HPDE6-E6E7 (cell line): ENCODE measurements around the gene PMEPA1.

Source experiments
- DNase-seq: peaks from one replicate; pipeline ENCODE4 v3.0.0; 2011; ENCODE audit warnings: missing footprints; ENCODE audit errors: extremely low spot score

Gene PMEPA1

GRCh38 chr20:57677584-57677982, 32.2 kb downstream of the PMEPA1 start:
- no peak for DNase-seq

- DNase-seq = no peak
Observed at GRCh38 chr20:57676589-57677583, 32.9 kb downstream of the PMEPA1 start.

DNA sequence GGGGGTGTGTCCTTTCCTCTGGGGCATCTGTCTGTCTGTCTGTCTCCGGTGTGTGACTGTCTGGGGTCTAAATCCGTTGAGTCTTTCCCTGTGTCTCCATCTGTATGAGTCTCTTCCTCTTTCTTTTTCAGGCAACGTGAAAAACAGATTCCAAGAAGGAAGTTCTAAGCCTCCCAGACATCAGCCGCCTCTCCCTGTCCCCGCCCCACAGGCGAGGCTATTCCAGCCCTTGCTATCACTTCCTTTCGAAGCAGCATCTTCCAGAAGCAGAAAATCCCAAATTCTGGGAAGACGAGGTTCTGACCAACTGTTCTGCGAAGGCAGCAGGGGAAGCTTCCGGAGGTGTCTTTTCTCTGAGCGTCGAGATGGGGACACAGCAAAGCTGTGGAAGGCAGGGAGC, 34.0 kb downstream of the PMEPA1 start:
- no peak for DNase-seq

- no peak for DNase-seq
Observed at GRCh38 chr20:57672953-57673575, 36.8 kb downstream of the PMEPA1 start.

DNA sequence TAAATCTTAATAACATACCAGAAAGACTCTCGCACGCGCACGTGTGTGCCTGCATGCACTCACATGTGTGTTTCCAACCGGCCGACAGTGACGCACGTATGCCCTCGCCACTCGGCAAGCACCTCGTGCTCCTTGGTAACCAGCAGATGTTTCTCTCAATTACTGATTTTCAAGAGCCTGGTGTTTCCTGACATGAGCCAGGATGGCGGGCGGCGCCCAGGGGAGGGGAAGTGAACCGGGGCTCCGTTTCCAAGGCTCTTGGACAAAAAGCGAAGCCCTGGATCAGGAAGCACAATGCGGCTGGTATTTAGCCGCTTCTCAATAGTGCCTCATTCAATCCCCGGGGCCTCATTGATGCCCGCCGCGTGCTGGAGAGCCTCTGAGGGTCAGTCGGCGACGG, 37.7 kb downstream of the PMEPA1 start:
- no peak for DNase-seq

DNA sequence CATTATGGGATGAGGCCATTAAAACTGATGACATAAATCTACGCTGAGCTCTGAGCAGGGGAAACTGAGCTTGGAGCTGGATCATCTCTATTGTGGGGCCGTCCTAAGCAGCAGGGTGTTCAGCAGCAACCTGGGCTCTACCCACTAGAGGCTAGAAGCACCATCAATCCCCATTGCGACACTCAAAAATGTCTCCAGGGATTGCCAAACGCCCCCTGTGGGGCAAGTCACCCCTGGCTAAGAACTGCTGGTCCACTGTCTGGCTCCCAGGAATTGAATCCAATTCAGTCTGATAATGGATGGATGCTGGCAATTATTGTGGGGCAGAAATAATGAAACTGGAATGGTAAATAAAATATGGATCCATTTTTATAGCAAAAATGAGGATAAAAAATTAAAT, 38.2 kb downstream of the PMEPA1 start:
- DNase-seq = no peak

DNA sequence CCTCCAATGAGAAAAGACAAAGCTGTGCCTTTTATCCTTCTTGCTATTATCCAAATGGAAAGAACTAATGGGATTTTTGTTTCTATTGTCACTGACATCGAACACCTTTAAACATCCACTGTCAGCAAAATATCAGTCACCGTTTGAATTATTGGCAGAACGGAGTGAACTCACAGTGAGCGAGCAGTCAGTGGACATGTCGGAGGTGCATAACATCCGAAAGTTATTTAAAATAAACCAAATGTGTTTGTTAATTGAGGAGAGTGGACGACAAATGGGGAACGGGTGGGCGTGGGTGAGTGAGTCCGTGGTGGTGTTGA, 38.8 kb downstream of the PMEPA1 start:
- DNase-seq = no peak

GRCh38 chr20:57670288-57671071, 39.3 kb downstream of the PMEPA1 start:
- DNase-seq = no peak

GRCh38 chr20:57669632-57670031, 40.2 kb downstream of the PMEPA1 start:
- DNase-seq = no peak

GRCh38 chr20:57667924-57668782, 41.7 kb downstream of the PMEPA1 start:
- no peak for DNase-seq

DNA sequence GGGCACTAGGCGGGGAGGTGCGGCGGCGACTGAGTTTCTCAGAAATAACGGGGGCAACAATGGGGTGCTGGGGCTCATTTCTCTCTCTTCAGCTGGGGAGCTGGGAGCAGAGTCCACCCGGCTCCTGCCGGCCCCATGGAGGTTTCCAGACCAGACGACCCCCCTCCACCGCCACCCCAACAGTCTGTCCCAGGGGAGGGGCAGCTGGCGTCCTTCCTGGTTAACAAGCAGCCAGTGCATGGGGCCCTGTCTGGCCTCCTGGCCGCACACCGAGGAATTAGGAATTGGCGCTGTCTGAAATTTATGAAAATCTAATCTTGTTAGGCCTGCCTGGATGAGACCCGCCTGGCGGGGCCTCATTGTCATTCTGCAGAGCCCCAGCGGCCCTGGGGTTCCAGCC, 42.4 kb downstream of the PMEPA1 start:
- no peak for DNase-seq

GRCh38 chr20:57666834-57667157, 43.0 kb downstream of the PMEPA1 start:
- DNase-seq = no peak

DNA sequence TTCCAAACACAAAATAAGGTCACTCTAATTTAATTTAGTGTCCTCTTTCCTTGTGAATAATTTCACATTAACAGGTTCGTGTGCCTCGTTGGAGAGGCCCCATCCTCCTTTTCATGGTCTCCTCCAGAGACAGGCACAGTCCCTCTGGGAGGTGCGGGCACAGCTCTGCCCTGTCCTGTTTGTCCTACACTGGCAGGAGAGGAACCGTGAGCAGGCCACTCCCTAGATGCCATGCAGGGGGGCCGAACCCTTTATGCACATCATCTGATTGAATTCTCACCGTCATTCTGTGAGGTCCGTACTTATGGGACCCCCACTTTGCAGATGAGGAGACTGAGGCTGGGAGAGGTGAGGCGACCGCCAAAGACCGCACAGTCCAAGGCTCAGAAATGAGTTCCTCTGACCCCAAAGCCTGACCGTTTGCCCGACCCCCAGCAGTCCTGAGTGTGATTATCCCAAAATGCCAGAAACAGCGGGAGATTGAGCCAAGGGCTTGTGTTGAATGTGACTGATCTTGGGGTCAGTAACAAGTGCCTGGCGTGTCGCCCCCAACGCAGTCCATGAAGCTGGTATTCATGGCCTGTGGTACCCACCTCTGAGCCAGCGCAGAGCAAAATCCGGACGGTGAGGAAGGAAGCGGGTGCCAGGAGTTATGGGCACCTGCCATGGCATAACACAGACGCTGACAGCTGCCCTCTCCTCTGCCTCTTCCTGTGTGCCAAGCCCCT, 43.5 kb downstream of the PMEPA1 start:
- DNase-seq = no peak

- DNase-seq = no peak
Observed at GRCh38 chr20:57665589-57665971, 44.2 kb downstream of the PMEPA1 start.

- no peak for DNase-seq
Observed at GRCh38 chr20:57664924-57665588, 44.8 kb downstream of the PMEPA1 start.

- no peak for DNase-seq
Observed at GRCh38 chr20:57664476-57664875, 45.3 kb downstream of the PMEPA1 start.

DNA sequence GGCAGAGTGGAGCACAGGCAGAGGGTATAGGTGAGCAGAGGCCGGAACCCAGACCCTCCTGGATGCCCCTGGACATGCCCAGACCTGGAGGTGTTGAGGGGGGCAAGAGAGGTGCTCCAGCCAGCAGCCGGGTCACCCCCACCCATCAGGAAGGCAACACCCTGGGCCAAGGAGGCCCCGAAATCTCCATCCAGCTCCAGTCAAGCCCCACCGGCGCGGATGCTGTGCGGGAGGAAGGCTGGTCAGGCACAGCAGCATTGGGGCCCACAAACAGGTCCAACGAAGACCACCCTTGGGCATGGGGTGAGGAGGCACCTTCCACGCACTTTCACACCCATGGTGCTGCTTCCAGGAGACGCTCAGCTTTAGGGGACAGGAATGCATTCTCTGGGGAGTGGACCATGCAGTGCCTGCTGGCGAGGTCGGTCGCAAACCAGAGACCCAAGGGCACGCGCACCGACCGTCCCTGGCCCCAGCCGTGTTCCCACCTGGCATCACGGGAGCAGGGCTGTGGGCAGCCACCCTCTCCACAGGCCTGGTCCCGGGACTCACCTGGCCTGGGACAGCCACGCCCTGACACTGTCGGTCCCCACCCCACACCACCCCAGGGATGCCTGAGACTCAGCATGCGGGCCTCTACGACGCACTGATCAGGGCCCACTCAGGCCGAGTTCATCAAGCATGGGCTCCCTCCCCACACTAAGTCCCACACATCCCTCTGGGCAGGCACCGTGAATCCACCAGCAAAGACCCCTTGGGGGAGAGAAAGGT, 45.9 kb downstream of the PMEPA1 start:
- no peak for DNase-seq

DNA sequence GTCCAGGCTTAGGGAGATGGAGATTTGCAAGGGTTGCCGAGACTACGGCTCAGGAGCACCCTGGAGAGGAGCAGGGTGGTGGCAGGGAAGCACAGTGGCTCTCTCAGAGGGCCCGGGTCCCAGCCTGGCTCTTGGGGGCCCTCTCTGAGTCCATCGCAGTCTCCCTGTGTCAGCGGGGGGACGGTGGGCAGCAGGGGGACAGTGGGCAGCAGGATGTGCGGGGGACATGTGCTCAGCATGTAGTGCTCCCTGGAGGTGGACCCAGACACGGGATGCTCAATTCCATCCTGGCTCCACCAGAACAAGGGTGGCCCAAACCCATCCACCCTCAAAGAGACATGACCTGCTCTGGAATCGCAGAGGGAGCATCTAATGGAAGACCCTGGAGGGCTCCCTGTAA, 46.6 kb downstream of the PMEPA1 start:
- DNase-seq = no peak

DNA sequence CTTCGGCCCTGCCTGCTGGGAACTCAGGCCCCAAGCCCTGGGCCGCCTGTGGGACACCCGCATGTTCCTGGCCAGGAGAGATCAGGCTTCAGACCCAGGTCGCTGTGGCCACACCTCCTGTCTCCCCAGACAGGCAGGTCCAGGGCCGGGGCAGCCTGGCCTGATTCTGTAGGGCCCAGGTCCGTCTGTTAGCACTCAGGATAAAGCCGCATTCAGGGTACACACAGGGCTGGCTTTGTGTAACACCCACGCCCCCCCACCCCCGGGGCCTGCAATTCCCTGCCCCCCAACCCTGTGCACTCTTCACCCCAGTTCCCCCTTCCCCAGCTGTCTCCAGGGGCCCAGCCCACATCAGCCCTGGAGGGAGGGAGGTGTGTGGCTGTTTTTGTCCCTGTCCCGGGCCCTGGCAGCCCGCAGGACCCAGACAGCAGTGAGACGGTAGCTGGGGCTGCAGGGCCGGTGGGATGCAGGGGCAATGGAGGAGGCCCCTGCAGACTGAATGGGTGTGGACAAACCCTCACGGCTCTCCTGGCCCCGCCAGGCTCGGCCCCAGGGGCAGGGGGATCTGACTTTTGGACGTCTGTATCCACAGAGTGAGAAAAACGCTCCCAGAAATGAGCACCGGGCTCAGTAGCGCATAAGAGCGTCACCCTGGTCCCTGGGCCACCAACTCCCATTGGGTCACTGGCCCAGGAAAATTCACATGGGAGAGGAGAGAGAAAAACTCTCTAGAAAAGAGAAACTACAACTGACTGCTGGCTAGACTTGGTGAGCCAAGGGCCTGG, 47.2 kb downstream of the PMEPA1 start:
- DNase-seq = no peak
